MM.1S (cell line): ENCODE measurements around the gene CRTAP.

Experiments
- EZH2 ChIP-seq: fragments of 300-600 bp; sonication (generic); optimal IDR thresholded peaks from 2 replicates; pipeline ENCODE3; 2017; ENCODE audit warnings: low read depth, mild to moderate bottlenecking, antibody characterized with exemption, low read length, mixed read lengths
- TF ChIP-seq, protein P1 (sequence below): fragments of 300-600 bp; sonication (generic); IDR thresholded peaks from 2 replicates; pipeline ENCODE4 v1.5.1; 2016; ENCODE audit warnings: antibody characterized with exemption, low read length, mixed read lengths

DNA sequence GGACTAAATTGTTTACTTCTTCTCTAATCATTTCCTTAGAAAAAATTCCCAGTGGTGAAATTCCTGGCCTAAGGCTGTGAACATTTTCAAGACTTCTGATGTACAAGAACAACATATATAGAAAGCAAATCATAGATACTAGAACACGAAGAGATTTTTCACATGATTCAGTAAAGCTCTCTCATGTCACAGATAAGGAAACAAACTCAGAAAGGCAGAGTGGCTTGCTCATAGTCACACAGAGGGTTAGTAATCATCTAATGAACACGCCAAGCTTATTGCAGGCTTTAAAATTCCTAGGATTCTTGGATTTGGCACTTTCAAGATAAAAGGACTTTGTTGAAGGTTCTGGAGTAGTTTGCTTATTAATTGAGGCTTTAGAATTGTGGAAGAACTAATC, 26.2 kb downstream of the CRTAP start:
- TF ChIP-seq EZH2 = no peak
- TF ChIP-seq, protein P1, sequence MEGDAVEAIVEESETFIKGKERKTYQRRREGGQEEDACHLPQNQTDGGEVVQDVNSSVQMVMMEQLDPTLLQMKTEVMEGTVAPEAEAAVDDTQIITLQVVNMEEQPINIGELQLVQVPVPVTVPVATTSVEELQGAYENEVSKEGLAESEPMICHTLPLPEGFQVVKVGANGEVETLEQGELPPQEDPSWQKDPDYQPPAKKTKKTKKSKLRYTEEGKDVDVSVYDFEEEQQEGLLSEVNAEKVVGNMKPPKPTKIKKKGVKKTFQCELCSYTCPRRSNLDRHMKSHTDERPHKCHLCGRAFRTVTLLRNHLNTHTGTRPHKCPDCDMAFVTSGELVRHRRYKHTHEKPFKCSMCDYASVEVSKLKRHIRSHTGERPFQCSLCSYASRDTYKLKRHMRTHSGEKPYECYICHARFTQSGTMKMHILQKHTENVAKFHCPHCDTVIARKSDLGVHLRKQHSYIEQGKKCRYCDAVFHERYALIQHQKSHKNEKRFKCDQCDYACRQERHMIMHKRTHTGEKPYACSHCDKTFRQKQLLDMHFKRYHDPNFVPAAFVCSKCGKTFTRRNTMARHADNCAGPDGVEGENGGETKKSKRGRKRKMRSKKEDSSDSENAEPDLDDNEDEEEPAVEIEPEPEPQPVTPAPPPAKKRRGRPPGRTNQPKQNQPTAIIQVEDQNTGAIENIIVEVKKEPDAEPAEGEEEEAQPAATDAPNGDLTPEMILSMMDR = no peak
